SK-N-SH (cell line): ENCODE data around the gene SHISA8. TPM values are rescaled to one million over a fixed set of nuclear protein-coding genes. Genes with fewer than 3 reads are reported as not detected.

Experiments
- CTCF ChIA-PET: fragments of 300-600, 350-600 bp; formaldehyde crosslinking; extraction: SDS; loops from one replicate; lab custom pipeline; 2021; lab: Yijun Ruan, JAX
- POLR2A ChIA-PET: fragments of 350-600 bp; sonication (Branson Sonifier 250); formaldehyde crosslinking; extraction: SDS; loops from one replicate; lab custom pipeline; 2020; ENCODE audit warnings: antibody characterized with exemption, inconsistent platforms; lab: Yijun Ruan, JAX
- DNase-seq: peaks from one replicate; pipeline ENCODE4 v3.0.0; 2012
- H2AFZ ChIP-seq: fragments of 200-600 bp; sonication (generic); 2 replicates; pipeline ENCODE4 v1.8.1; 2016; ENCODE audit warnings: antibody characterized with exemption, mild to moderate bottlenecking, low read depth
- H3F3A ChIP-seq: fragments of 200-600 bp; sonication (generic); replicated peaks from 2 replicates; pipeline ENCODE3; 2016; ENCODE audit warnings: antibody characterized with exemption, mild to moderate bottlenecking; ENCODE audit not compliant: insufficient read depth
- H3K27ac ChIP-seq, 2 experiments: fragments of 200-500 bp in 1 of 2; fragments of 200-600 bp in 1 of 2; sonication (Bioruptor generic) in 1 of 2; sonication (generic), shearing (Covaris generic) in 1 of 2; 2 replicates each; pipeline versions ENCODE4 v1.5.1 to v1.6.1; 2014 to 2016; ENCODE audit warnings: low read depth in 2 of 2, inconsistent platforms in 1 of 2, low read length in 1 of 2, mild to moderate bottlenecking in 1 of 2, mixed read lengths in 1 of 2
- H3K27me3 ChIP-seq: fragments of 200-600 bp; sonication (generic), shearing (Covaris generic); 2 replicates; pipeline ENCODE4 v1.6.1; 2016; ENCODE audit warnings: mixed run types; ENCODE audit not compliant: insufficient read depth
- H3K36me3 ChIP-seq, 2 experiments: fragments of 200-500 bp in 1 of 2; fragments of 200-600 bp in 1 of 2; sonication (Bioruptor generic) in 1 of 2; sonication (generic) in 1 of 2; replicated peaks in 1 of 2; 2 replicates each; pipeline versions ENCODE3 to v1.5.1; 2014 to 2016; ENCODE audit warnings: low read length in 1 of 2, mild to moderate bottlenecking in 1 of 2; ENCODE audit not compliant: insufficient read depth in 2 of 2, control insufficient read depth in 1 of 2
- H3K4me1 ChIP-seq, 2 experiments: fragments of 200-500 bp in 1 of 2; fragments of 200-600 bp in 1 of 2; sonication (Bioruptor generic) in 1 of 2; sonication (generic), shearing (Covaris generic) in 1 of 2; 2 replicates each; pipeline versions ENCODE4 v1.5.1 to v1.6.1; 2014 to 2016; ENCODE audit warnings: low read depth in 1 of 2, low read length in 1 of 2, mixed run types in 1 of 2; ENCODE audit not compliant: insufficient read depth in 2 of 2, control insufficient read depth in 1 of 2
- H3K4me2 ChIP-seq: fragments of 200-600 bp; sonication (generic), shearing (Covaris generic); 2 replicates; pipeline ENCODE4 v1.6.1; 2017; ENCODE audit warnings: mixed run types
- H3K4me3 ChIP-seq, 2 experiments: fragments of 200-500 bp in 1 of 2; fragments of 200-600 bp in 1 of 2; sonication (Bioruptor generic) in 1 of 2; sonication (generic), shearing (Covaris generic) in 1 of 2; 2 replicates each; pipeline versions ENCODE4 v1.5.1 to v1.8.1; 2014 to 2016; ENCODE audit warnings: low read depth in 2 of 2, inconsistent platforms in 1 of 2, low read length in 1 of 2, mild to moderate bottlenecking in 1 of 2, mixed read lengths in 1 of 2, moderate library complexity in 1 of 2
- H3K79me2 ChIP-seq: fragments of 200-600 bp; sonication (generic); 2 replicates; pipeline ENCODE4 v1.8.1; 2017; ENCODE audit warnings: mild to moderate bottlenecking; ENCODE audit not compliant: insufficient read depth
- H3K9ac ChIP-seq: fragments of 200-600 bp; sonication (generic); 2 replicates; pipeline ENCODE4 v1.6.1; 2017; ENCODE audit warnings: mixed run types
- H3K9me2 ChIP-seq: fragments of 200-600 bp; sonication (generic); 2 replicates; pipeline ENCODE4 v1.6.1; 2017; ENCODE audit warnings: mixed run types
- H3K9me3 ChIP-seq: fragments of 200-600 bp; sonication (generic); 2 replicates; pipeline ENCODE4 v1.6.1; 2017; ENCODE audit warnings: mixed run types, mild to moderate bottlenecking, moderate library complexity
- H4K20me1 ChIP-seq: fragments of 200-600 bp; sonication (generic); 2 replicates; pipeline ENCODE4 v1.6.1; 2017; ENCODE audit warnings: mild to moderate bottlenecking, mixed run types; ENCODE audit not compliant: insufficient read depth
- EP300 ChIP-seq, 2 experiments: IDR thresholded peaks; 2 replicates each; pipeline versions ENCODE4 v1.4.0 to v1.6.1; 2012; ENCODE audit warnings: borderline replicate concordance in 1 of 2, low read depth in 1 of 2, low read length in 1 of 2
- GABPA ChIP-seq: IDR thresholded peaks from 2 replicates; pipeline ENCODE4 v1.4.0; 2012; ENCODE audit warnings: low read depth, mild to moderate bottlenecking
- GATA2 ChIP-seq: sonication (generic); formaldehyde crosslinking; IDR thresholded peaks from 2 replicates; pipeline ENCODE4 v1.5.0; 2020; ENCODE audit warnings: mild to moderate bottlenecking, missing genetic modification reagents
- MAX ChIP-seq: IDR thresholded peaks from 2 replicates; pipeline ENCODE4 v1.4.0; 2012; ENCODE audit warnings: low read depth
- MEF2A ChIP-seq: IDR thresholded peaks from 2 replicates; pipeline ENCODE4 v1.4.0; 2012; ENCODE audit warnings: low read depth, borderline replicate concordance
- RAD21 ChIP-seq: IDR thresholded peaks from 2 replicates; pipeline ENCODE4 v1.6.1; 2012; ENCODE audit warnings: mild to moderate bottlenecking, low read length
- REST ChIP-seq: IDR thresholded peaks from 2 replicates; pipeline ENCODE4 v1.6.1; 2012; ENCODE audit warnings: mild to moderate bottlenecking, low read depth, low read length, moderate library complexity
- RFX5 ChIP-seq: IDR thresholded peaks from 2 replicates; pipeline ENCODE4 v1.6.1; 2012; ENCODE audit warnings: mild to moderate bottlenecking, improper control_type of control experiment, low read length
- RXRA ChIP-seq: IDR thresholded peaks from 2 replicates; pipeline ENCODE4 v1.4.0; 2012; ENCODE audit warnings: low read depth, mild to moderate bottlenecking, borderline replicate concordance
- TAF1 ChIP-seq: IDR thresholded peaks from 2 replicates; pipeline ENCODE4 v1.6.1; 2012; ENCODE audit warnings: low read depth, mild to moderate bottlenecking, low read length, moderate library complexity, borderline replicate concordance
- TCF12 ChIP-seq: IDR thresholded peaks from 2 replicates; pipeline ENCODE4 v1.4.0; 2012
- ZBTB33 ChIP-seq: IDR thresholded peaks from 2 replicates; pipeline ENCODE4 v1.4.0; 2012; ENCODE audit warnings: low read depth, borderline replicate concordance
- WGBS: methylation state at CpG from one replicate; pipeline ENCODE4 v1.1.6; 2017; ENCODE audit warnings: low lambda C conversion rate; 5-methylcytosine and 5-hydroxymethylcytosine counted together
- polyA plus RNA-seq, 3 experiments: library from polyadenylated mRNA; depleted of rRNA; stranded (reverse); fragments of >200 nt; gene quantifications; 2 replicates each; pipeline ENCODE4 v1.2.3, GENCODE V29; 2012

The SHISA8 gene
- polyA plus RNA-seq, 1 of the 3 experiments (the other 2 are of a cell fraction) = not detected

- TF ChIP-seq REST (no peak), RFX5 (no peak), EP300 (IDR thresholded peaks at IDR 0.05; ENCODE audit: borderline replicate concordance in 1 of 2, low read depth in 1 of 2, low read length in 1 of 2) (no peak), GATA2 (no peak), TCF12 (no peak)
Measured at GRCh38 chr22:41915786-41916493, 1.1 kb upstream of the SHISA8 start (continued).

GRCh38 chr22:41914611-41915034 is 251 bp downstream of the SHISA8 start:
- H2AFZ ChIP-seq = no peak overlapping the region
- ChIA-PET POLR2A (no interaction called here), CTCF (interaction anchor here (0.6 kb wide), 1 partner anchor 192 kb away, joined by 3 read pairs; no protein-coding TSS in a partner anchor)
- TF ChIP-seq GABPA = no peak
- TF ChIP-seq ZBTB33 = no peak
- TF ChIP-seq TAF1 = no peak
- TF ChIP-seq RAD21 = no peak
- no peak for TF ChIP-seq RXRA
- no peak for TF ChIP-seq MAX
- TF ChIP-seq MEF2A = no peak
- no peak for TF ChIP-seq EP300 (IDR thresholded peaks at IDR 0.05; ENCODE audit: borderline replicate concordance in 1 of 2, low read depth in 1 of 2, low read length in 1 of 2)
- no peak for TF ChIP-seq RFX5
- WGBS = 0% methylated on average over 4 of the region's 67 CpGs
- H3K27ac ChIP-seq = no peak overlapping the region
- peak; percentile 55 for DNase-seq
- H3K4me3 ChIP-seq = no peak overlapping the region; a peak in 1 of 4 replicates
- H3K36me3 ChIP-seq = no peaks in the 10 kb centered on the region
- no peak overlapping the region for H3K9ac ChIP-seq
- H4K20me1 ChIP-seq = no peaks in the 10 kb centered on the region
- H3K4me2 ChIP-seq = no peak overlapping the region
- no peaks in the 10 kb centered on the region for H3F3A ChIP-seq
- H3K9me3 ChIP-seq = no peaks in the 10 kb centered on the region
- no peaks in the 10 kb centered on the region for H3K9me2 ChIP-seq
- peaks cover 0 to 3% of the 10 kb centered on the region in 2 experiments; a peak in 2 of 4 replicates for H3K4me1 ChIP-seq
- H3K27me3 ChIP-seq = peaks cover 26% of the 10 kb centered on the region; the same call in 1 of the 2 replicates
- H3K79me2 ChIP-seq = no peaks in the 10 kb centered on the region
